ENCODE results near the gene PAX6. TPM values are rescaled to one million over a fixed set of nuclear protein-coding genes. Genes with fewer than 3 reads are reported as not detected.

The PAX6 gene
- total and polyA plus RNA-seq, 2 of the 4 experiments (the other 2 are of a cell fraction) = not detected

GRCh38 chr11:31828217-31828616 lies 17.1 kb upstream of the PAX6 start:
- ChIA-PET POLR2A (ENCODE audit: unreplicated experiment) (no interaction called here), CTCF (no interaction called here)
- Histone ChIP-seq H2AFZ (replicated peaks; ENCODE audit: low read length, poor library complexity) (no peak overlapping the region), H4K8ac (ENCODE audit: low read depth in 2 of 2, low read length in 2 of 2) (no peak overlapping the region), H3K56ac (ENCODE audit: extremely low read depth, insufficient read depth, low read length) (no peak overlapping the region), H3K9me1 (ENCODE audit: insufficient read depth, low read length) (no peaks in the 10 kb centered on the region; the same call in 1 of the 2 replicates), H3K4ac (ENCODE audit: low read depth, low read length) (no peak overlapping the region), H3K9ac (ENCODE audit: low read depth, low read length) (no peak overlapping the region), H4K91ac (ENCODE audit: insufficient read depth, low read depth, low read length) (no peak overlapping the region), H3K79me1 (ENCODE audit: low read depth in 1 of 2, low read length in 2 of 2) (no peaks in the 10 kb centered on the region), H3K27me3 (ENCODE audit: control insufficient read depth, insufficient read depth, low read length) (peaks cover 77% of the 10 kb centered on the region), H3K18ac (ENCODE audit: low read depth, low read length) (no peak overlapping the region), H2BK20ac (ENCODE audit: low read depth, low read length) (no peak overlapping the region), H3K9me3 (ENCODE audit: control insufficient read depth, insufficient read depth, low read length) (peaks cover 13% of the 10 kb centered on the region), H3K27ac (ENCODE audit: insufficient read depth, low read length) (no peak overlapping the region), H4K5ac (ENCODE audit: low read depth, low read length) (no peak overlapping the region), H2BK120ac (ENCODE audit: low read depth, low read length) (no peak overlapping the region), H2BK15ac (ENCODE audit: low read depth, low read length) (no peak overlapping the region), H3K4me3 (ENCODE audit: insufficient read depth, low read depth, low read length) (no peak overlapping the region), H2AK9ac (replicated peaks; ENCODE audit: low read depth, low read length, poor library complexity) (no peak overlapping the region), H2AK5ac (ENCODE audit: low read depth, low read length) (no peak overlapping the region), H3K23ac (ENCODE audit: low read depth, low read length) (no peak overlapping the region), H4K20me1 (ENCODE audit: insufficient read depth, low read length) (no peaks in the 10 kb centered on the region), H3K4me1 (ENCODE audit: control insufficient read depth, insufficient read depth, low read length) (peaks cover 8% of the 10 kb centered on the region), H2BK5ac (ENCODE audit: low read depth, low read length, poor library complexity, severe bottlenecking) (no peak overlapping the region), H3K4me2 (ENCODE audit: low read depth, low read length) (no peak overlapping the region), H3K36me3 (ENCODE audit: control insufficient read depth, insufficient read depth, low read length) (no peaks in the 10 kb centered on the region), H3K14ac (replicated peaks; ENCODE audit: low read depth, low read length) (no peak overlapping the region)
- no TSS peak for BruUV-seq (replicated peaks)
- dilution Hi-C loops (cut with HindIII; ENCODE audit: low sequenced_read_pairs, unreplicated experiment) = no loop called here
- no CpG with 5 or more reads among the region's 7 CpGs for WGBS, 2 experiments (ENCODE audit: extremely low coverage in 2 of 2, insufficient read length in 1 of 2)
- TF ChIP-seq ELK1 (IDR thresholded peaks at IDR 0.05; ENCODE audit: borderline replicate concordance, low read depth, low read length) (no peak), MXI1 (IDR thresholded peaks at IDR 0.05; ENCODE audit: borderline replicate concordance, low read depth, low read length) (no peak), MAZ (IDR thresholded peaks at IDR 0.05; ENCODE audit: borderline replicate concordance, low read depth, low read length) (no peak), CEBPB (IDR thresholded peaks at IDR 0.05; ENCODE audit: low read depth, low read length) (no peak), CHD1 (IDR thresholded peaks at IDR 0.05; ENCODE audit: low read depth, low read length) (no peak), USF2 (IDR thresholded peaks at IDR 0.05; ENCODE audit: low read depth, low read length) (no peak), CTCF (conservative IDR thresholded peaks at IDR 0.05; ENCODE audit: low read depth, low read length) (no peak), RAD21 (IDR thresholded peaks at IDR 0.05; ENCODE audit: low read length) (no peak), RFX5 (IDR thresholded peaks at IDR 0.05; ENCODE audit: low read depth, low read length) (no peak), POLR2A (IDR thresholded peaks at IDR 0.05; ENCODE audit: low read depth, low read length) (no peak), SMC3 (IDR thresholded peaks at IDR 0.05; ENCODE audit: low read depth, low read length) (no peak), BHLHE40 (IDR thresholded peaks at IDR 0.05; ENCODE audit: low read depth, low read length) (no peak), RCOR1 (IDR thresholded peaks at IDR 0.05; ENCODE audit: insufficient replicate concordance, low read length) (no peak), NFE2L2 (IDR thresholded peaks at IDR 0.05; ENCODE audit: low read depth, low read length) (no peak), FOS (IDR thresholded peaks at IDR 0.05; ENCODE audit: low read depth, low read length) (no peak), MAFK (IDR thresholded peaks at IDR 0.05; ENCODE audit: low read depth, low read length) (no peak)
- no peak for DNase-seq
- ATAC-seq (ENCODE audit: low read depth) = no peak
- in situ Hi-C loops (cut with MboI; ENCODE audit: low sequenced_read_pairs) = no loop called here
- intact Hi-C loops (cut with micrococcal nuclease) = no loop called here

All from IMR-90 (cell line).